Neural cell (in vitro differentiated cells): Measurements from ENCODE around the gene CLCNKA.

ENCODE experiments used
- CTCF ChIP-seq: fragments of 450-650 bp; IDR thresholded peaks from 2 replicates; pipeline ENCODE4 v1.5.1; 2014; ENCODE audit warnings: antibody characterized with exemption, mild to moderate bottlenecking, moderate library complexity; ENCODE audit not compliant: poor library complexity, severe bottlenecking
- EZH2 ChIP-seq: fragments of 200-600, 300-800 bp; shearing (Covaris generic), sonication (generic); IDR thresholded peaks from 2 replicates; pipeline ENCODE4 v1.6.1; 2014; ENCODE audit warnings: antibody characterized with exemption, low read length, borderline replicate concordance, mild to moderate bottlenecking; ENCODE audit not compliant: insufficient read depth, poor library complexity, severe bottlenecking
- MXI1 ChIP-seq: fragments of 450-650 bp; conservative IDR thresholded peaks from 2 replicates; pipeline ENCODE4 v1.6.1; 2014; ENCODE audit warnings: antibody characterized with exemption, mild to moderate bottlenecking; ENCODE audit not compliant: poor library complexity, severe bottlenecking
- POLR2AphosphoS5 ChIP-seq: IDR thresholded peaks from 2 replicates; pipeline ENCODE4 v1.6.1; 2012
- TAF1 ChIP-seq: IDR thresholded peaks from 2 replicates; pipeline ENCODE4 v1.6.1; 2012; ENCODE audit warnings: low read depth

GRCh38 chr1:16076031-16076864 lies 54.4 kb downstream of the CLCNKA start:
- TF ChIP-seq CTCF (no peak), POLR2AphosphoS5 (no peak), TAF1 (no peak), EZH2 (no peak), MXI1 (no peak)
